HS-27A (cell line): Measurements from ENCODE around the gene NSDHL.

Experiments used
- DNase-seq: peaks from one replicate; pipeline ENCODE4 v3.0.0-alpha.2; 2012; ENCODE audit warnings: low read depth, missing footprints

NSDHL gene

GRCh38 chrX:152844256-152844655 lies 13.4 kb downstream of the NSDHL start:
- DNase-seq = no peak

- DNase-seq = no peak
These were observed 14.9 kb downstream of the NSDHL start for GRCh38 chrX:152845618-152846240.

GRCh38 chrX:152847281-152847680 lies 16.4 kb downstream of the NSDHL start:
- no peak for DNase-seq

GRCh38 chrX:152850465-152850864 lies 19.6 kb downstream of the NSDHL start:
- DNase-seq = no peak

- DNase-seq = no peak
These were observed 23.1 kb downstream of the NSDHL start for GRCh38 chrX:152853986-152854385.

GRCh38 chrX:152861116-152861515 lies 30.3 kb downstream of the NSDHL start:
- DNase-seq = no peak

- no peak for DNase-seq
These were observed 31.0 kb downstream of the NSDHL start for GRCh38 chrX:152861826-152862225.

- DNase-seq = no peak
These were observed 34.5 kb downstream of the NSDHL start for GRCh38 chrX:152865232-152865920.

- no peak for DNase-seq
These were observed 35.5 kb downstream of the NSDHL start for GRCh38 chrX:152866386-152866785.

- no peak for DNase-seq
These were observed 39.1 kb downstream of the NSDHL start for GRCh38 chrX:152869972-152870371.

GRCh38 chrX:152871260-152871659 lies 40.4 kb downstream of the NSDHL start:
- no peak for DNase-seq

GRCh38 chrX:152872522-152872921 lies 41.7 kb downstream of the NSDHL start:
- no peak for DNase-seq

GRCh38 chrX:152873361-152873760 lies 42.5 kb downstream of the NSDHL start:
- no peak for DNase-seq

GRCh38 chrX:152876931-152877840 lies 46.3 kb downstream of the NSDHL start:
- DNase-seq = no peak

GRCh38 chrX:152878976-152879755 lies 48.3 kb downstream of the NSDHL start:
- DNase-seq = no peak

- no peak for DNase-seq
These were observed 50.4 kb downstream of the NSDHL start for GRCh38 chrX:152881289-152881688.

GRCh38 chrX:152884171-152884570 lies 53.3 kb downstream of the NSDHL start:
- no peak for DNase-seq

GRCh38 chrX:152886716-152887115 lies 55.9 kb downstream of the NSDHL start:
- DNase-seq = no peak

- no peak for DNase-seq
These were observed 61.6 kb downstream of the NSDHL start for GRCh38 chrX:152892499-152892898.

GRCh38 chrX:152892999-152893891 lies 62.4 kb downstream of the NSDHL start:
- DNase-seq = no peak
